Neural crest cell (in vitro differentiated cells): ENCODE measurements around the gene LY6G5C. TPM values are rescaled to one million over a fixed set of nuclear protein-coding genes. Genes with fewer than 3 reads are reported as not detected.
A peak's percentile ranks its signal among the peaks of the same experiment; 100 is the strongest.

Experiments
- DNase-seq: peaks from one replicate; pipeline ENCODE4 v3.0.0; 2021; ENCODE audit warnings: low read depth, mixed read lengths, low spot score
- H3K27ac Mint-ChIP-seq: one replicate; pipeline ENCODE4 v1.8.0; 2021; ENCODE audit warnings: mild to moderate bottlenecking, mixed read lengths; ENCODE audit not compliant: unreplicated experiment
- H3K27me3 Mint-ChIP-seq: 2 replicates; pipeline ENCODE4 v1.8.0; 2021; ENCODE audit warnings: low read depth, mild to moderate bottlenecking, mixed read lengths
- H3K36me3 Mint-ChIP-seq: 2 replicates; pipeline ENCODE4 v1.8.0; 2021; ENCODE audit warnings: low read depth, mild to moderate bottlenecking, mixed read lengths
- H3K4me1 Mint-ChIP-seq: 2 replicates; pipeline ENCODE4 v1.8.0; 2021; ENCODE audit warnings: mixed read lengths
- H3K4me3 Mint-ChIP-seq: one replicate; pipeline ENCODE4 v1.8.0; 2021; ENCODE audit warnings: mild to moderate bottlenecking, mixed read lengths
- H3K9me3 Mint-ChIP-seq: 2 replicates; pipeline ENCODE4 v1.8.0; 2021; ENCODE audit warnings: mixed read lengths
- microRNA-seq: library from miRNA; unstranded; fragments of <30 nt; microRNA quantifications from one replicate; pipeline ENCODE4, GENCODE V29; 2020
- total RNA-seq: library from RNA; stranded (reverse); gene quantifications from 2 replicates; pipeline ENCODE4 v1.2.1, GENCODE V29; 2021
- TF ChIP-seq, protein P1 (sequence below): fragments of 200-600 bp; sonication (generic); conservative IDR thresholded peaks from 2 replicates; pipeline ENCODE4 v1.5.0; 2021; ENCODE audit warnings: antibody characterized with exemption, mild to moderate bottlenecking

Gene LY6G5C
- total RNA-seq, 1 donor from 2014 or later, result 9.1 TPM

- TF ChIP-seq, protein P1, sequence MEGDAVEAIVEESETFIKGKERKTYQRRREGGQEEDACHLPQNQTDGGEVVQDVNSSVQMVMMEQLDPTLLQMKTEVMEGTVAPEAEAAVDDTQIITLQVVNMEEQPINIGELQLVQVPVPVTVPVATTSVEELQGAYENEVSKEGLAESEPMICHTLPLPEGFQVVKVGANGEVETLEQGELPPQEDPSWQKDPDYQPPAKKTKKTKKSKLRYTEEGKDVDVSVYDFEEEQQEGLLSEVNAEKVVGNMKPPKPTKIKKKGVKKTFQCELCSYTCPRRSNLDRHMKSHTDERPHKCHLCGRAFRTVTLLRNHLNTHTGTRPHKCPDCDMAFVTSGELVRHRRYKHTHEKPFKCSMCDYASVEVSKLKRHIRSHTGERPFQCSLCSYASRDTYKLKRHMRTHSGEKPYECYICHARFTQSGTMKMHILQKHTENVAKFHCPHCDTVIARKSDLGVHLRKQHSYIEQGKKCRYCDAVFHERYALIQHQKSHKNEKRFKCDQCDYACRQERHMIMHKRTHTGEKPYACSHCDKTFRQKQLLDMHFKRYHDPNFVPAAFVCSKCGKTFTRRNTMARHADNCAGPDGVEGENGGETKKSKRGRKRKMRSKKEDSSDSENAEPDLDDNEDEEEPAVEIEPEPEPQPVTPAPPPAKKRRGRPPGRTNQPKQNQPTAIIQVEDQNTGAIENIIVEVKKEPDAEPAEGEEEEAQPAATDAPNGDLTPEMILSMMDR, result no peak
- Mint-ChIP-seq H3K4me3 (peak overlapping the region; percentile 38), H3K4me1 (peaks cover 4% of the 10 kb centered on the region), H3K27me3 (no peaks in the 10 kb centered on the region), H3K9me3 (no peaks in the 10 kb centered on the region), H3K27ac (peak overlapping the region; percentile 6), H3K36me3 (peaks cover 50% of the 10 kb centered on the region)
- no peak for DNase-seq
Measured at GRCh38 chr6:31630177-31630934, 50.5 kb downstream of the LY6G5C start.

DNA sequence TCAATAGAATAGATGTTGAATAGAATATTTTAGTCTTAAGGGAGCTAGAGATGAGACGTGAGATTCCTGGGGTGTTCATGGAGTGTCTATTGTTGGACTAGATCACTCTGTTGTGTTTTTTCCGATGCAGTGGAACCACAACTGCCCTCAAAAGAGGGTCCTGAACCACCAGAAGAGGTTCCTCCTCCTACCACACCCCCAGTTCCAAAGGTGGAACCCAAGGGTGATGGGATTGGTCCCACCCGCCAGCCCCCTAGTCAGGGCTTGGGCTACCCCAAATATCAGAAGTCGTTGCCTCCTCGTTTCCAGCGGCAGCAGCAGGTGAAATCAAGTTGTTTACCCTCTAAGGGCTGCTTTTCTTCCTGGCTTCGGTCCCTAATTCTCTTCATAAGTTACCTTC, 51.9 kb downstream of the LY6G5C start:
- H3K4me3 Mint-ChIP-seq, result peak overlapping the region; percentile 21

DNA sequence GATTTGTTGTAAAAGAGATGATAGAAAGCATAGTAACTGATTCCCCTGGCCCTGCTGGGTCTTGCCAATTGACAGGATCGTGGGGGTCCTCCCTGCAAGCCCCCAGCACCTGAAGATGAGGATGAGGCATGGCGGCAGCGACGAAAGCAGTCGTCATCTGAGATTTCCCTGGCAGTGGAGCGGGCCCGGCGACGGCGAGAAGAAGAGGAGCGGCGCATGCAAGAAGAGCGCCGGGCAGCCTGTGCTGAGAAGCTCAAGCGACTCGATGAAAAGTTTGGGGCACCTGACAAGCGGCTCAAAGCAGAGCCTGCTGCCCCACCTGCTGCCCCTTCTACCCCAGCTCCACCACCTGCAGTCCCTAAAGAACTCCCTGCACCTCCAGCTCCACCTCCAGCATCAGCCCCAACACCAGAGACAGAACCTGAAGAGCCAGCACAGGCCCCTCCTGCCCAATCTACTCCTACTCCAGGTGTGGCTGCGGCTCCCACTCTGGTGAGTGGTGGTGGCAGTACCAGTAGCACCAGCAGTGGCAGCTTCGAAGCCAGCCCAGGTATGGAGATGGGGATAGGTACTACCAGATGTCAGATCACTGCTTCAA, 53.1 kb downstream of the LY6G5C start:
- Mint-ChIP-seq H3K4me3 (peak overlapping the region; percentile 61), H3K36me3 (peaks cover 50% of the 10 kb centered on the region), H3K9me3 (no peaks in the 10 kb centered on the region), H3K27me3 (no peaks in the 10 kb centered on the region), H3K27ac (no peak overlapping the region), H3K4me1 (peaks cover 6% of the 10 kb centered on the region)
- TF ChIP-seq, protein P1, result no peak
- no peak for DNase-seq

More for the DNA sequence above, 51.9 kb downstream of the LY6G5C start:
- TF ChIP-seq, protein P1, result no peak
- no peak for DNase-seq
- Mint-ChIP-seq H3K36me3 (peaks cover 46% of the 10 kb centered on the region), H3K27ac (no peak overlapping the region), H3K9me3 (no peaks in the 10 kb centered on the region), H3K4me1 (peaks cover 3% of the 10 kb centered on the region), H3K27me3 (no peaks in the 10 kb centered on the region)

DNA sequence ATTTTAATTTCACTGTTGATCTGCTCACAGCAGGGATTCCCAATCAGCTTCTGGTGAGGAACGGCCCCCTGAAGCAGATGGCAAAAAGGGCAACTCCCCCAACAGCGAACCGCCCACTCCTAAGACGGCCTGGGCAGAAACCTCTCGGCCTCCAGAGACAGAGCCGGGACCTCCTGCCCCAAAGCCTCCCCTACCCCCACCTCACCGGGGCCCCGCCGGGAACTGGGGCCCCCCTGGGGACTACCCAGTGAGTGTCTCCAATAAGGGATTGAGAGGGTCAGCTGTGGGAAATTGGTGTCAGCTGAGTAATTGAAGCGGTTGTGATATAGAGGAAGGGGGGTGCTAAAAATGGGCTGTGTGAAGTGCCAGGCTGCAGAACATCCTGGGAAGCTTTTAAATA, 53.9 kb downstream of the LY6G5C start:
- Mint-ChIP-seq H3K27ac (no peak overlapping the region), H3K27me3 (no peaks in the 10 kb centered on the region), H3K9me3 (no peaks in the 10 kb centered on the region), H3K4me3 (peak overlapping the region; percentile 56), H3K4me1 (peaks cover 14% of the 10 kb centered on the region), H3K36me3 (peaks cover 55% of the 10 kb centered on the region)
- TF ChIP-seq, protein P1, result no peak
- no peak for DNase-seq

Small RNA genes within 50 kb of the gene (microRNA-seq; reads per million reads assigned to microRNA genes)
- 8.3 reads per million, percentile 13 among the genes with 10 or more reads in this experiment for gene MIR4646
- gene MIR6832, result 4.1 reads per million

Other genes with a start within 250 kb of the LY6G5C start
- 0.61 TPM in 1 of 2 replicates, not detected in the other for gene MICB, start 182.9 kb downstream of the LY6G5C start, total RNA-seq
- gene MCCD1, start 152.1 kb downstream of the LY6G5C start, total RNA-seq, result not detected in 2 replicates
- 836 and 881 TPM in 2 replicates for gene DDX39B, start 139.1 kb downstream of the LY6G5C start, total RNA-seq
- gene ATP6V1G2, start 134.5 kb downstream of the LY6G5C start, total RNA-seq, result 3.3 and 5.1 TPM in 2 replicates
- 25.7 and 28.6 TPM in 2 replicates for gene NFKBIL1, start 133.5 kb downstream of the LY6G5C start, total RNA-seq
- gene LTA, start 108.8 kb downstream of the LY6G5C start, total RNA-seq, result 0.26 and 0.36 TPM in 2 replicates
- not detected in 2 replicates for gene TNF, start 105.5 kb downstream of the LY6G5C start, total RNA-seq
- not detected in 2 replicates for gene LTB, start 98.6 kb downstream of the LY6G5C start, total RNA-seq
- gene LST1, start 94.8 kb downstream of the LY6G5C start, total RNA-seq, result not detected in 2 replicates
- gene NCR3, start 88.1 kb downstream of the LY6G5C start, total RNA-seq, result not detected in 2 replicates
- not detected in 2 replicates for gene AIF1, start 65.8 kb downstream of the LY6G5C start, total RNA-seq
- 347 and 356 TPM in 2 replicates for gene PRRC2A, start 60.4 kb downstream of the LY6G5C start, total RNA-seq
- 439 and 459 TPM in 2 replicates for gene BAG6, start 28.4 kb downstream of the LY6G5C start, total RNA-seq
- 3.8 and 4.2 TPM in 2 replicates for gene APOM, start 25.2 kb downstream of the LY6G5C start, total RNA-seq
- 23.5 TPM in 2 replicates for gene C6orf47, start 20.3 kb downstream of the LY6G5C start, total RNA-seq
- 16.8 and 17.6 TPM in 2 replicates for gene GPANK1, start 16.1 kb downstream of the LY6G5C start, total RNA-seq
- 185 and 188 TPM in 2 replicates for gene CSNK2B, start 15.0 kb downstream of the LY6G5C start, total RNA-seq
- gene LY6G5B, start 11.1 kb downstream of the LY6G5C start, total RNA-seq, result 24.0 and 24.2 TPM in 2 replicates
- 70.9 and 73.6 TPM in 2 replicates for gene ABHD16A, start 22.3 kb upstream of the LY6G5C start, total RNA-seq
- not detected in 2 replicates for gene LY6G6F, start 25.8 kb upstream of the LY6G5C start, total RNA-seq
- not detected in 2 replicates for gene LY6G6D, start 34.3 kb upstream of the LY6G5C start, total RNA-seq
- 1.2 TPM in 2 replicates for gene LY6G6C, start 40.7 kb upstream of the LY6G5C start, total RNA-seq
- not detected in 2 replicates for gene MPIG6B, start 42.3 kb upstream of the LY6G5C start, total RNA-seq
- 186 and 194 TPM in 2 replicates for gene DDAH2, start 48.2 kb upstream of the LY6G5C start, total RNA-seq
- 305 and 313 TPM in 2 replicates for gene CLIC1, start 55.5 kb upstream of the LY6G5C start, total RNA-seq
- 79.5 and 86.2 TPM in 2 replicates for gene MSH5, start 58.9 kb upstream of the LY6G5C start, total RNA-seq
- gene SAPCD1, start 81.6 kb upstream of the LY6G5C start, total RNA-seq, result 21.3 and 25.1 TPM in 2 replicates
- 2.0 and 2.7 TPM in 2 replicates for gene VWA7, start 96.3 kb upstream of the LY6G5C start, total RNA-seq
- gene VARS1, start 114.7 kb upstream of the LY6G5C start, total RNA-seq, result 162 and 163 TPM in 2 replicates
- gene LSM2, start 125.9 kb upstream of the LY6G5C start, total RNA-seq, result 122 and 135 TPM in 2 replicates
- 1.5 and 1.8 TPM in 2 replicates for gene HSPA1L, start 134.2 kb upstream of the LY6G5C start, total RNA-seq
- 70.3 and 72.3 TPM in 2 replicates for gene HSPA1A, start 134.5 kb upstream of the LY6G5C start, total RNA-seq
- gene HSPA1B, start 146.7 kb upstream of the LY6G5C start, total RNA-seq, result 78.5 and 82.5 TPM in 2 replicates
- 46.3 and 49.9 TPM in 2 replicates for gene NEU1, start 181.8 kb upstream of the LY6G5C start, total RNA-seq
- 0.32 and 0.84 TPM in 2 replicates for gene SLC44A4, start 197.9 kb upstream of the LY6G5C start, total RNA-seq
- gene EHMT2, start 216.6 kb upstream of the LY6G5C start, total RNA-seq, result 202 and 205 TPM in 2 replicates
- 60.8 and 61.1 TPM in 2 replicates for gene ZBTB12, start 221.0 kb upstream of the LY6G5C start, total RNA-seq
- 0.35 and 1.2 TPM in 2 replicates for gene C2, start 246.7 kb upstream of the LY6G5C start, total RNA-seq